ENCODE results near the gene ZNF595.
"Not testable (repeated sequence)": the region's sequence is repeated elsewhere in the genome, so short reads cannot be mapped to it uniquely, and the experiment has no call there.

The ZNF595 gene

GRCh38 chr4:52804-53479 is at the start of gene ZNF595:
Gene ZNF595, plus strand, starts transcription at chr4:53321. Its CDS starts 168 bp downstream, at chr4:53489.
- not testable (repeated sequence) for DNase-seq (ENCODE audit: low read depth)

- DNase-seq (ENCODE audit: low read depth): not testable (repeated sequence)
These were observed 42.9 kb upstream of the ZNF595 start for GRCh38 chr4:9937-10870.

DNA sequence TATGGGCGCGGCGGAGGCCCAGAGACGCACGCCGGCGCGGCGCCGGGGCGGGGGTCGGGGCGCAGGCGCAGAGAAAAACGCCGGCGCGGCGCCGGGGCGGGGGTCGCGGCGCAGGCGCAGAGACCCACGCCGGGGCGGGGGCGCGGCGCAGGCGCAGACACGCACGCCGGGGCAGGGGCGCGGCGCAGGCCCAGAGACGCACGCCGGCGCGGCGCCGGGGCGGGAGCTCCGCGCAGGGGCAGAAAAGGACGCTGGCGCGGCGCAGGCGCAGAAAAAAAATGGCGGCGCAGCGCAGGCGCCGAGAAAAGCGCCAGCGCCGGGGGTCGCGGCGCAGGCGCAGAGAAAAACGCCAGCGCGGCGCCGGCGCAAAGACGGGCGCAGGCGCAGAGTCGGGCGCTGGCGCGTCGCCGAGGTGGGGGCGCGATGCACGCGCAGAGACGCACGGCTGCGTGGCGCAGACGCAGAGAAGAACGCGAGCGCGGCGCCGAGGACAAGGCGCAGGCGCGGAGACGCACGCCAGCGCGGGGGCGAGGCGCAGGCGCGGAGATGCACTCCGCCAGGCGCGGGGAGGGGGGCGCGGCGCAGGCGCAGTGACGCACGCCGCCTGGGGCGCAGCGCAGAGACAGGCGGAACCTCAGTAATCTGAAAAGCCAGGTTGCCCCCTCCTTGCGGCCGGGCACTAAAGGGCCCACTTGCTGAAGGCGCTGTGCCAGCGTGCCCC is 41.9 kb upstream of the ZNF595 start:
- DNase-seq (ENCODE audit: low read depth): not testable (repeated sequence)

- not testable (repeated sequence) for DNase-seq (ENCODE audit: low read depth)
These were observed 41.2 kb upstream of the ZNF595 start for GRCh38 chr4:11816-12417.

GRCh38 chr4:18128-18527 is 35.0 kb upstream of the ZNF595 start:
- DNase-seq (ENCODE audit: low read depth): not testable (repeated sequence)

- not testable (repeated sequence) for DNase-seq (ENCODE audit: low read depth)
These were observed 34.5 kb upstream of the ZNF595 start for GRCh38 chr4:18589-18988.

DNA sequence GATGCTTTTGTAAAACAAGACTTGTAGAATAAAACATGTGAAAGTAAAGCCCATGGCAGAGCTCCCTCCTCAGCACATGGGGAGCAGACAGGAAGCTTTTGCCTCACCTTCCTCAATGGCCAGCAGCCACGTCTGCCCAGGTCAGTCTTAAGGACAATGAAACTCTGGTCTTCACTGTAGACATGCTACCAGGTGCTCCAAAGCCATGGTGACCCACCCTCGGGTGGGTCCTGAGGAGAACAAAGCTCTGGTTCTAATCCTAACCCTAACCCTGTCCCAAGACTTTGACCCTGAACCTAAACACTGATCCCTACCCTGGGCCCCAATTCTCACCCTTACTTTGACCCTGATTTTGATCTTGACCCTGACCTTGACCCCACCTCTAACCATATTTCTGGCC is 30.2 kb upstream of the ZNF595 start:
- DNase-seq (ENCODE audit: low read depth): not testable (repeated sequence)

DNA sequence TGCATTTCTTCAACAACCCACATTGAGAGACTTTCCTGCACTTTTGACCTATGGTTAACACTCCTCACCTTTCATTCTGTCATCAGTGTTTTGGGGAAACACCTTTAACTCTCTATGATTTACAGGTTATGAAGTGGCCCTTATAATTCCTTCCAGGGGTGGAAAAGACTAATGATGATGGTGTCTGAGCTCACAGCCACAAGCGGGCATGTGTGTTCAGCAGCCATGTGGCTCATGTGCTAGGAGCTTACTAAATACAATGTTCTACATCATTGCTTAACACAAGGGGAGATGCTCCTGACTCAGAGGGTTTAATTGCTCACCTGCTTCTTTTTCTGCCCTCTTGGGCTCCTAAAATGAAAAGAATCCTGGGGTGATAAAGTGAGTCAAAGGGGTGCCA is 28.8 kb upstream of the ZNF595 start:
- not testable (repeated sequence) for DNase-seq (ENCODE audit: low read depth)

- DNase-seq (ENCODE audit: low read depth): not testable (repeated sequence)
These were observed 25.6 kb upstream of the ZNF595 start for GRCh38 chr4:27501-27900.

DNA sequence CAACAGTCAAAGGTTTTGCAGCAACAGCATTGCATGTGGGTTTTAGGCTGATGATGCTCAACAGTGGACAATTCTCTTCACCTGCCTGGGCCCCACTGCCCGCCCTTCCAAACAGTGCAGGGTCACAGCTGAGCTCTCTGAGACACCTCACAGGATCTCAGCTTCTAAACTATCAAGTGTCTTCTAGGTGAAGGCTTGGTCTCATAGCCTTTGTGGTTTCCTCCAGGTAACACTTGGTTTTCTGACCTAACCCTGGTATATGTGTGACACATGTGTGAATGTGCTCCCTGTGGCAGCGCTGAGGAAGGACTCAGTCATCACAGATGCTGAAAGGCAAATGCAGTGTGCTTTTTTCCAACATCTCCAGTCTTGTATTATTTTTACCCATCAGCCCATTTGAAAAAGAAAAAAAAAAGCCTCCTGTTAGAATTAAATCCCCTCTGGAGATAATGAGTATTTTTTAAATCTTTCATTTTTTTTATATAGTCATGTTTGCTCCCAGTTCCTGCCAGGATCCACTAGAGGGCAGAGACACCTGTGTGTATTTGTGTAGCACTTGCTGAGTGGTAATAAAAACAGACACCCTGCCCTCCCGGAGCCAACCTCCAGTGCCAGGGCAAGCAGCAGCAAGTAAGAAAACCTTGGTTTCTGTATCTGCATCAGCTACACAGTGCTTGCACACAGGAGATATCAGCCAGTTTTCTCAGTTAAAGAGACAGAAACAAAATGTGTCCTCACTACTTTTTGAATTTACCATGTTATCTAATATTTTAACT is 24.2 kb upstream of the ZNF595 start:
- not testable (repeated sequence) for DNase-seq (ENCODE audit: low read depth)

- not testable (repeated sequence) for DNase-seq (ENCODE audit: low read depth)
These were observed 19.8 kb upstream of the ZNF595 start for GRCh38 chr4:33314-33713.

DNA sequence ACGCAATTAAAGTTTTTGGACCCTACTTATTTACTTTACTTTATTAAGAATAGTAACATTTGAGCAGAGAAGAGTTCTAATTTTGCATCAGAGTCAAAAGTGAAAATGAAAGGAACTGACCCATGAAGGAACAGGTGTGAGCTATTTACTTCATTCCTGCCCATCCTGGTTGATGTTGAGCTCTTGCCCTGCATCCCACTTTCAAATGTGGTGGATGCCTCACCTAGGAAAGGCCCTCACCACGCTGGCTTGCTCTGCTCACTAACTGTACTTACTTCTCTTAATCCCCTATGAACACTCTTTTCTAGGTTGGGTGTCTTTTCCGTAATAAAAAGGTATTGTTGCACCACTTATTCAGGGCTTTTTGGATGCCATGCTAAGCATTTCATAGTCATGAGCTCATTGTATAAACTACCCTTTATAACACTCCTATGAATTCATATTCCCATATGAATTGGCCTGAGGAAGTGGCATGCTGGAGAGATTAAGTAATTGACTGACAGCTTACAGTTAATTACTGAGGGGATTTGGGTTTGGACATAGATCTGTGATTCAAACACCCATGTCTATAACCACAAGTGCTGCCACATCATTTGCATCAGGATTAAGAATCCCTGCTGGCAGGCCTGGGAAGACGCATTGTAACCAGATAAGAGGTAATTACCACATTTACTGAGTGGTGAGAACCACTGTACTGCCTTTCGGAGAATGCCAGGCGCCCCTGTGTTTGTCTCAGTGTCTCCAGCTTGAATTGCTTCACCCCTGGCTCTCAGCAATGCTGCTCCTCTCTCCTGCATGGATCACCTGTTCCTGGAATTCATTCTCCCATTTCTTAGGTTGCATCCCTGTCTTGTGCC is 16.3 kb upstream of the ZNF595 start:
- not testable (repeated sequence) for DNase-seq (ENCODE audit: low read depth)

DNA sequence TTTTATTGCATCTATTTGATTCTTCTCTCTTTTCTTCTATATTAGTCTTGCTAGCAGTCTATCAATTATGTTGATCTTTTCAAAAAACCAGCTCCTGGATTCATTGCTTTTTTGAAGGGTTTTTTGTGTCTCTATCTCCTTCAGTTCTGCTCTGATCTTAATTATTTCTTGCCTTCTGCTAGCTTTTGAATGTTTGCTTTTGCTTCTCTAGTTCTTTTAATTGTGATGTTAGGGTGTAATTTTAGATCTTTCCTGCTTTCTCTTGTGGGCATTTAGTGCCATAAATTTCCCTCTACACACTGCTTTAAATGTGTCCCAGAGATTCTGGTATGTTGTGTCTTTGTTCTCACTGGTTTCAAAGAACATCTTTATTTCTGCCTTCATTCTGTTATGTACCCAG is 14.9 kb upstream of the ZNF595 start:
- not testable (repeated sequence) for DNase-seq (ENCODE audit: low read depth)

- not testable (repeated sequence) for DNase-seq (ENCODE audit: low read depth)
These were observed 9.7 kb upstream of the ZNF595 start for GRCh38 chr4:43375-43774.

DNA sequence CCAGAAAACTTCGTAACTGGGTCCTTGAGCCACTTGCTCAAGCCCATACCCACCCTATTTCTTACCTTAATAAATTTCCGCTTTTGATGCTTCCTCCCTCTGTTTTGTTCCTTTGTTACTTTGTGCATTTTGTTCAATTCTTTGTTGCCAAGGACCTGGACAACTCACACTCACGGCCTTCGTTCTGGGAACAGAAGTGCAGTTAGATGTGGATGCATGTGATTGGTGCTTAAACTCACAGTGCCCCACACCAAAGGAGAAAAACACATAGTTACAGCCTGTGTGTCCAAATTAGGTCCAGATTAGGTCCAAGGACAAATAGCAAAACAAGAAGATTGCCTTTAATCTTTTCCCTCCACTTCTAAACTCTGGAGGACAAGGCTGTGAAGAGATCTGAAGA is 1.9 kb upstream of the ZNF595 start:
- not testable (repeated sequence) for DNase-seq (ENCODE audit: low read depth)

- not testable (repeated sequence) for DNase-seq (ENCODE audit: low read depth)
These were observed 1.4 kb upstream of the ZNF595 start for GRCh38 chr4:51655-52277.

- DNase-seq (ENCODE audit: low read depth): not testable (repeated sequence)
These were observed 400 bp downstream of the ZNF595 start for GRCh38 chr4:53521-53920.

DNA sequence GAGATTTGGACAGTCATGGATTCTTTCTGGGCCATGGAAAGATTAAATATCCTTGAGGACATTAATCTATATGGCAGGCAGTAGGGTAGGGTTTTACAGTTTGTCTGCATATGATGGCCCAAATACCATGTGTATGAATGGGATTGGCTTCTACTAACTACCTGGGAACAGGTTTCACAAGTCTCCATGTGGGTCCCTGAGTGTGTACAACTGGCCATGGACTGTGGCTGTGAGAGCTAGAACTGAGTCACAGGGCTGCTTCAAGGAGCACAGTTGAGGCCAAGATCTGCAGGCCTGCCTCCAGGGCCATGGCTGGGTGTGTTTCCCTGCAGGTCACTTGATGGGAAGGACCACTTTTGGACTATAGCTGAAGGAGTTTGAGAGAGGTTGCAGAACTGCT is 11.6 kb downstream of the ZNF595 start:
- DNase-seq (ENCODE audit: low read depth): not testable (repeated sequence)

GRCh38 chr4:71830-72229 is 18.7 kb downstream of the ZNF595 start:
- DNase-seq (ENCODE audit: low read depth): no peak

- DNase-seq (ENCODE audit: low read depth): no peak
These were observed 32.8 kb downstream of the ZNF595 start for GRCh38 chr4:85951-86350.

All from stimulated activated CD8-positive, alpha-beta memory T cell treated with anti-CD3 and anti-CD28 coated beads, Interleukin-12 subunit alpha, Interleukin-12 subunit beta, amount 100 ng/mL, for 1 hour (primary cell).